SIG-M5 treated with dmso at 0.1 percent for 504 hours (cell line): Measurements from ENCODE around the gene SCPEP1.

ENCODE experiments used
- DNase-seq: peaks from one replicate; lab custom pipeline; 2025; ENCODE audit not compliant: unreplicated experiment; lab: John Stamatoyannopoulos, UW

SCPEP1 gene

GRCh38 chr17:56994009-56994792 is 16.3 kb downstream of the SCPEP1 start:
- no peak for DNase-seq

GRCh38 chr17:56995766-56996165 is 17.8 kb downstream of the SCPEP1 start:
- DNase-seq = no peak

DNA sequence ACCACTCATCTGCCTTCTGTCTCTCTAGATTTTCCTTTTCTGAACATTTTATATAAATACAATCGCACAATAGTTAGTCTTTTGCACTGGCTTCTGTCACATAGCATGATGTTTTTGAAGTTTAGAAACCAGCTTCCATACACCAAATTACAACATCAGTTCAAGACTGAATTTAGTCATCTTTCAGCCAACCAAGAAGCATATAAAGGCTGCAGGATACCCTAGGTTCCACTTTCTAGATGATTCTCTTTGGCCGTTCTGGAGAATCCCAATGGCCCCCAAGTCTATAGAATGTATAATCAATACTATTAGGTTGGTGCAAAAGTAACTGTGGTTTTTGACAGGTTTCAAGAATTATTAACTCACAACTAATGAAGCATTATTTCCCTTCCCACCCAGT is 19.4 kb downstream of the SCPEP1 start:
- DNase-seq = no peak

- no peak for DNase-seq
Observed at GRCh38 chr17:57001541-57001940, 23.6 kb downstream of the SCPEP1 start.

GRCh38 chr17:57002904-57003303 is 25.0 kb downstream of the SCPEP1 start:
- no peak for DNase-seq

DNA sequence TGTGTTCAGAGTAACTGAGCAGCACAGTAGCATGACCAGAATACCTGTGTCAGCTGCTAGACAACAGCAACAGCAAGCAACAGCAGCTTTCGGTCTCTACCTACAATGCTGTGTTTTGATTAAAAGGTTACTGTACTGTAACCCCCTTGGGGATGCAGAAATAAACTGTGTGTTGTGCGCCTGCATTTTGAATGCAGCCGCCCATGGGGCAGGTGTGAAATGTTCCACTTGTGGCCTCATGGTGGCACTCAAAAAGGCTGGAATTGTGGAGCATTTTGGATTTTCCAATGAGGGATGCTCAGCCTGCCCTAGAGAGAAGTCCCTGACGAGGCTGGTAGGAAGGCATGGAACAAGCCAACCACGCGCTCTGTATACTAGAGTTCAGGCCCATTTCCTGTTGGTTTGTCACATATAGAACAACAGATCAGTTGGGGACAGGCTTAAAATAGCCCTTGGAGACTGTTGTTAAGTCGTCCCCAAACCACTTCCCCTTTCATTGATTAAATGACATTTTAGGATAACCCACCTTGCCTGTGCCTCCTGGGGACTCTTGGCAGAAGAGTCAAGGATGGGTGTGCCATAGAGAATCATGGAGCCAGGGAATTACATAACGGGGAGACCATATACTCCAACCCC is 27.1 kb downstream of the SCPEP1 start:
- DNase-seq = peak; percentile 95

DNA sequence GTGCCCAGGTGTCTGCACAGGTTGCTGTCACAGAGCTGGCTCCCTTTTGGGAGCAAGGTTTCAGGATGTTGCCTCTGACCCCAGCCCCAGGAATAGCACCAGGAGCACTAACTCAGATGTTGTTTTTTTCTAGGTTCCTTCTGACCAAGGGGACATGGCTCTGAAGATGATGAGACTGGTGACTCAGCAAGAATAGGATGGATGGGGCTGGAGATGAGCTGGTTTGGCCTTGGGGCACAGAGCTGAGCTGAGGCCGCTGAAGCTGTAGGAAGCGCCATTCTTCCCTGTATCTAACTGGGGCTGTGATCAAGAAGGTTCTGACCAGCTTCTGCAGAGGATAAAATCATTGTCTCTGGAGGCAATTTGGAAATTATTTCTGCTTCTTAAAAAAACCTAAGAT is 28.1 kb downstream of the SCPEP1 start:
- peak; percentile 26 for DNase-seq

DNA sequence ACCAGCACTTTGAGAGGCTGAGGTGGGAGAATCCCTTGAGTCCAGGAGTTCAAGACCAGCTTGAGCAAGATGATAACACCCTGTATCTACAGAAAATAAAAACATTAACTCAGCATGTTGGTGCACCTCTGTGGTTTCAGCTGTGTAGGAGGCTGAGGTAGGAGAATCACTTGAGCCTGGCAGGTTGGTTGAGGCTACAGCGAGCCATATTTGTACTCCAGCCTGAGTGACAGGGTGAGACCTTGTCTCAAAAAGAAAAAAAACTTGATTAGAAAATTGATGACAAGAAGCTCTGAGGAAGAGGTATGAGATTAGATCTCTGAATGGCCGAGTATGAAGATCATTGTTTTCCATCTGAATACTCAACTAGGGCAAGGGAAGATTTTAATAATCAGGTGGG is 31.0 kb downstream of the SCPEP1 start:
- no peak for DNase-seq

GRCh38 chr17:57009737-57010445 is 32.0 kb downstream of the SCPEP1 start:
- peak; percentile 73 for DNase-seq

DNA sequence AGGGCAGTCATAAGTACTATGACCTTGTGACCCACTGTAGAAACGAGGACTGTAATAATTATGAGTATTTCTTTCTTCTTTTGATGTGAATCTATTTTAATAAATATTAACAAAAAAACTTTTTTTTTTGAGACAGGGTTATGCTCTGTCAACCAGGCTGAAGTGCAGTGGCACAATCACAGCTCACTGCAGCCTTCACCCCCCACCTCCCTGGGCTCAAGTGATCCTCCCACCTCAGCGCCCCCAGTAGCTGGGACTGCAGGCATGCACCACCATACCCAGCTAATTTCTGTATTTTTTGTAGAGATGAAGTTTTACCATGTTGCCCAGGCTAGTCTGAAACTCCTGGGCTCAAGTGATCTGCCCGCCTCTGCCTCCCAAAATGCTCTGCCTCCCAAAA is 32.6 kb downstream of the SCPEP1 start:
- DNase-seq = no peak

GRCh38 chr17:57011491-57012015 is 33.6 kb downstream of the SCPEP1 start:
- DNase-seq = no peak

DNA sequence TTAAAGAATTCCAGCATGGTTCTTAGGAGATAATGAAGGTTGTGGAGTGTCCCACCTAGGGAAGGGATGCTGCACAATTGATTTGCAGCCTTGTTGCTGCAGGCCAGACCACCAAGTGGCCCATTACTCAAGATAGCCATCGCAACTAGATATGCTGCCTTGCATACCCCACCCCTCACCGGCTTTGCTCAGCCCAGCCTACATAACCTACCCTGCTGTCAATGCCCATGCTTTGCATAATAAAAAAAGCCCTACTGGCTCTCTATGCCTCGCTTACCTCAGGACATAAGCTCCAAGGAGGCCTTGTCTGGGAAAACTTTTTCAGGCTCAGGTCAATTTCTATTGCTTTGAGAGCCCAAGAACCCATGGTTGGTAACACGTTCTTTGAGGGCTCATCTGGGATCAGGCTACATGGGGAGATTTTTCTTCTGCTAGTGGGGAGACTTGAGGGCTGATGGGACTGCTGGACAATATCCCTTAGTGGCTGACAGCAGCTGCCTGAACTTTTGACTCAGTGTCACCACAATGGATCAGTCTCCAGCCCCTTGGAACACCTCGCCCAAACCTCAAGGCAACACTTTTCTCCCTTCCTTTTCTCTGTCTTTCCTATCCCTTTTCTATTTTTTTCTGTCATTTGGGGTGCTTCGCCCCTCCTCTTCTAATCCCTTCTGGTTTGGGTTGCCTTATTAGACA is 38.3 kb downstream of the SCPEP1 start:
- no peak for DNase-seq

GRCh38 chr17:57016764-57017116 is 38.8 kb downstream of the SCPEP1 start:
- peak; percentile 68 for DNase-seq

GRCh38 chr17:57017625-57018024 is 39.7 kb downstream of the SCPEP1 start:
- DNase-seq = no peak

GRCh38 chr17:57020208-57020607 is 42.3 kb downstream of the SCPEP1 start:
- DNase-seq = no peak

DNA sequence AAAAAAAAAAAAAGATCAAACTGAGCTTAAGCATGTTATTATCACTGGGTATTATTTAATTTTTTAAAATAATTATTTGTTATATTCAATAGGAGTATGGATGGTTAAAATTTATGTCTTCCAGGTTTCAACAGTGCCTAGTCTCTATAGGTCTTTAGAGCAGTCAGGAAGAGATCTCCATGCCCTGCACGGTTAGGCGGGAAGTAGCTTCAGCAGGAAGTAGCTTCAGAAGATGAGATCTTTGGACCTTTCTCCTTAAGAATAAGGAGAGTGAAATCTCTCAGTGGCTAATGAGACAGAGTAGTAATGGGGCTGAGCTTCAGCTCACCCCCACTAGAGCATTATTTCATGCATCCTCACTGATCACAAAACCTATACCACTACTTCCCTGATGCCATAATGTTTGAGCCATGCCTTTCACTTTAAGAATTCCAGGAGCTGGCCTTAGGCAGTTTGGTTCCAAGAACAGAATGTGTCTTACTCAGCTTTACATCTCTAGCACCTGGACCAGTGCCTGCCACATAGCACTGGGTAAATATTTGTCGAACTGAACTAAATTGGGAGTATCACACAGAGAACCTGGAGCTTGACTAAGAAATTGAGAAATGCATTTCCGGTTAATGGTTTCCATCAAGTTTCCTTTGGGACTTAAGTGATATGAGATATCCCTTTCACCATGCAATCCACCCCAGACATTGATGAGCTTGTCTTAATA is 43.5 kb downstream of the SCPEP1 start:
- DNase-seq = peak; percentile 43

DNA sequence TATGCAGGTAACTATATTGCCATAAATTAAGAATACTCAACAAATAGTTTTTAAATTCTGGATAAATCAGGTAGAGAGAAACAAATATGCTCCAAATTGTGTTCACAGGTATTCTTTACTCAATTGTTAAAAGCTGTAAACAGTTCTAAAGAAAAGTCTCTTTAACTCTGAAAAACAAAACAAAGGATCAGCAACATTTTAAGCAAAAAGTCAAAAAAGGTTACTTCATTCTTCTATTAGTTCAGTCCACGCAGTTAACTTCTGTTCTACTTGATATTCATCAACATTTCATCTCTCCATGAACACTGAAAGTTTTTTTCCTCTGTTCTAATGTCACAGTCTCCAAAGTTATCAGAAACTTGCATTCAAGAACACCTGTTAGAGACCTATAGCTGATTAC is 47.9 kb downstream of the SCPEP1 start:
- DNase-seq = no peak

- no peak for DNase-seq
Observed at GRCh38 chr17:57027852-57028251, 49.9 kb downstream of the SCPEP1 start.

DNA sequence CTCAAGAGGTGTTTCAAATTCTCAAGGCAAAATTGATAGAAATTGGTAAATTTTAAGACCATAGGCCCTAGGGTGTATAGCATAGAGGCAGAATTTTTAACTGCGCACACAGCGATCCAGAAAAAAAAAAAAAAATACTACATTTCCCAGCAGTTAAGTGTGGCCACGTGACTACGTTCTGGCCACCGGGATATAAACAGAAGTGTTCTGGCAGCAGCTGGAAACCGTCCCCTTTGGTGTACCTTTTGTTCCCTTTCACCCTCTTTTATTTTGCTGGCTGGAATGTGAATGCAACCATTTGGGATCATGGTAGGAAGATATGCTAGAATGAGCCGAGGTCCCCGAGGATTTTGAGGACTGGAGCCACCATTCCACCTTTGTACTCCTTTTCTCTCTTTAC is 54.4 kb downstream of the SCPEP1 start:
- DNase-seq = no peak

DNA sequence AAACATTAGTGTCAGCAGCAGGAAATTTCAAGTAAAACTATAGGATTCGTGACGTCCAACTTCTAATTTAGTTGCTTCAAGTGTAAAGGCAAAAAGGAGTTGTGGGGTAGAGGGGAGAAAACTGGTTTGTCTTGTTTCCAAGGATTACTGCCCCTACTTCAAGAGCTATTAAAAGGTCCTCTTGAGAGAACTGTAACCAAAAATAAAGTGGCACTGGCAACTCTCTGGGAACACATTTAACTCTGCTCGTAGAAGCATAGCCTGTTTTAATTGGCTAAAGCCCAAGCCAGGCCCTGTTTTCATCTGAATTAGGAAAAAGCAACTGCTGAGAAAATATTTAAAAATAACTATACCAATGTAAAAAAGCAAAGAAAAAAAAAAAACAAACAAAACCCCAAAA is 55.4 kb downstream of the SCPEP1 start:
- DNase-seq = no peak
